ENCODE measurements around the gene ENDOG.
A peak's percentile ranks its signal among the peaks of the same experiment; 100 is the strongest.
"Not testable (repeated sequence)": the region's sequence is repeated elsewhere in the genome, so short reads cannot be mapped to it uniquely, and the experiment has no call there.

The ENDOG gene
- 4.8 to 6.9 reads per million in 2 donors for total RNA-seq

DNA sequence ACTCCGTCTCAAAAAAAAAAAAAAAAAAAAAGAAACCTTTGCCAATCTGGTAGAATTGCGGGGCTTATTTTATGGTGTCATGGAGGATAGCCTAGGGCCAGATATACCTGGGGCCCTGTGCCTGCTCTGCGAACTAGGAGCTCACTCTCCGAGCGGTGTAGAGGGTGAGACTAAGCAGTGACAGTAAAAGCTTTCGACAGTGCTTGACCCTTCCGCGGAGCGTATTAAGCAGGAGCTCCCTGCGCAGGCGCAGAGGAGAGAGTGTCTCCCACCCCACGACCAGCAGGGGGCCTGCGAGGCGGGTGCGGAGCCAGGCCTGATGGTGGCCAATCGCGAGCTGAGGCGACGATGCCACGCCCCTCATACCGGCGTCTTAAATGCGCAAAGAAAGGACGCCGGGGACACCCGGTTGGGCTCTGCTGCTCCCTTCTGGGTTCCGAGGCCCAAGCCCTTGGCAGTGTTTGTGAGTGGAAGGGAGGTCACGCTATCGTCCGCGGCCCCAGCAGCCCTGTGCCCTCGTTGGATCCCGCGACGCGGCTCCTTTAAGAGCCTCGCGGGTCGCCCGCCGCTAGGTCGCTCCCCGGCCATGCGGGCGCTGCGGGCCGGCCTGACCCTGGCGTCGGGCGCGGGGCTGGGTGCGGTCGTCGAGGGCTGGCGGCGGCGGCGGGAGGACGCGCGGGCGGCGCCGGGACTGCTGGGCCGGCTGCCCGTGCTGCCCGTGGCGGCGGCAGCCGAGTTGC lies at the start of gene ENDOG:
ENDOG (plus strand) TSS at position 402 of the 740 bp plus-strand sequence; CDS start at position 587, 185 bp downstream.
- DNase-seq: peak; percentile 93 to 97 (median 95)

DNA sequence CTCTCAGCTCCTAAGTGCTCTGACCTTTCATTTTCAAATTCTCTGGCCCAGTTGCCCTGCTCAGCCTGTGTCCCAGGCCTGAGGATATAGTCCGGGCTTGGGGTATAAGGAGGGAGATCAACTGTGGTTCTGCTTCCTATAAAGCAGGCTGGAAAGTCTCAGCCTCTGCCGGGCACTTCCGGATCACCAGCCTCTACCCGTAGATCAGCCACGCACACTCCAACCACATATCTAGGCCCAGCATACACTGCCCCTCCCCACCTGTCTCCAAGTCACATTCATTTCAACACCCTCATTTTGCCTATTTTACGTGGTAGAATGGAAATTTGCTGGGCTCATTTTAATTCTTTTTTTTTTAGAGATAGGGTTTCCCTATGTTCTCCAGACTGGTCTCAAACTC lies 49.7 kb upstream of the ENDOG start:
- no peak for DNase-seq

DNA sequence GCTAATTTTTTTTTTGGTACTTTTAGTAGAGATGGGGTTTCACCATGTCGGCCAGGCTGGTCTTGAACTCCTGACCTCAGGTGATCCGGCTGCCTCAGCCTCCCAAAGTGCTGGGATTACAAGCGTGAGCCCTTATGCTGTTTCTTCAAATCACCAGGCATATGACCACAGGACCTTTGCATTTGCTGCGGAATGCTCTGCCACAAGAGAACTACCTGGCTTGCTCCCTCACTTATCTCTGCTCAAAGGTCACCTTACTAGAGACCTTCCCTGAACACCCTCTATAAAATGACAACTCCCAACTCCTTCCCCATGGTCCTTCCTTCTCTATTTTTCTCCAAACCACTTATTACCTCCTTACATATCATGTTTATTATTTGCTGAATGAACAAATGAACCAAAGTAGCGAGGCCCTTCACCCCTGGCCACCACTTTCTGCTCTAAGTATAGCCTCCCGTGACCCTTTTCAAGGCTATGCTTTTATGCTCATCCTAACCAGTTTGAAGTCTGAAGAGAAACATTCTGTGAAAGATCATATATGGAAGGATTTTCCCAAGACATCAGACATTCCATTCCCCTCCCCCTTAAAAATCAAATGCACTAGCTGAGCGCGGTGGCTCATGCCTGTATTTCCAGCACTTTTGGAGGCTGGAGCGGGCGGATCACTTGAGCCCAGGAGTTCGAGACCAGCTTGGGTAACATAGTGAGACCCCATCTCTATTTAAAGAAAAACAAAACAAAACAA lies 47.8 kb upstream of the ENDOG start:
- no peak for DNase-seq

DNA sequence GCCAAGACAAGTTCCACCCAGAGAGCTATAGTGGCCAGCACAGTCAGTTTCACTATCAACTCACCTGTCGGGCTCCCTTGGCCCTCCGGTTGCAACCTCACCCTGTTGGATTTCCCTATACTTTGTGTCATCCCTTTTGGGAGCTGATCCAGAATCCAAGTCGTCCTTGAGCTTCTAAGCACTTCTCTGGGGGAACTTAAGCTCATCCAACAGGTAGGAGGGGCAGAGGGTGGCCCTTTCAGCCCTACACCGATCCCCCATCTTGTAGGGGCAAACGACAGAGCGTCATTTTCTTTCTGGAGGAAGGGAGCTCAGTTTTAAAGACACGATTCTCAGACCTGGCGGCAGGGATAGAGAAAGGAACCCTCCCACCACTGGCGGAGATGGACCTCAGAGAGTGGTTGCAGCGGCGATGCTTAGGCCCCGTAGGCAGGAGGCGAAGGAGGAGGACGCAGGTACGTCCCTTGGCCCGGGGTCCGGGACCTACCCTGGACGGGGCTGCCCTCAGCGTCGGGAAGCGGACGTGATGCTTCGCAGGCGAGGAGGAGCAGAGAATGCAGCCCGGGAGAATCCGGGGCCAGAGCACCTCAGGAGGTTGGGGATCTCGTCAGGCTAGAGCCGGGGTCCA lies 47.1 kb upstream of the ENDOG start:
- DNase-seq: peak in 3 of 5 experiments; percentile 9 to 37 (median 9)

DNA sequence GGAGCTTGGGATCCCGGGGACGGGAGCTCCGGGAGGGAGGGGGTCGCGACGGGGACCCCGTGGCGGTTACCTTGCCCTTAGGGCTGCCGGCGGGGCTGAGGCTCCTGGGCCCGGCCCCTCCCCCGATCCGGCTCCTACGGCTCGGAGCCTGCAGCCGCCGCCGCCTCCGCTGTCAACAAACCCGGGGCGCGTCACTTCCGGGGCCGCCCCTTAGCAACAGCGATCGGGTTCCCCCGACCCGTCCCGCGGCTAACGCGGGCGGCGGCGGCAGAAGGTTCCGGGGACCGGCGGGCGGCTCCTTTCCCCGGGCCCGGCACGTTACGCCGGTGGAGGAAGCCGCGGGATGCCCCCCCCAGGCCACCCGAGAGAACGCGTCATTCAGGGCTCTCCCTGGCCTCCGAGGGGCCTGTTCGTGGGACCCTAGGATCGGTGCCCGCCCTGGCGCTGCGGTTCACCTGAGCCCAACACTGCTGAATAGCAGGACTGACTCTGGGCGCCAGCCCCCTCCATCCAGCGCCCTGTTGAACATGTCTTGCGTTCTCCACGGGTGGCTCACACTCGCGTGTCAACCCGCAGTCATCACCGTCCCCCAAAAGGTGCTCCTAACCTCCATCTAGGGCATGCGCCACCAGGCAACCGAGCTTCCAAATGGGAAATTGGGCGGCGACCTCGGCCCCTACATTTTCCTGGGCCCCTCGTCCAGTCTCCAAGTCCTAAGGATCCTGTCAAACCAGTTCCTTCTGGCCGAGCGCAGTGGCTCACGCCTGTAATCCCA lies 46.4 kb upstream of the ENDOG start, which contains the start of gene ZER1:
ZER1 (minus strand) TSS at position 183 of the 775 bp plus-strand sequence. CDS start 16,362 bp downstream, outside the sequence.
- DNase-seq: peak; percentile 84 to 95 (median 89)

DNA sequence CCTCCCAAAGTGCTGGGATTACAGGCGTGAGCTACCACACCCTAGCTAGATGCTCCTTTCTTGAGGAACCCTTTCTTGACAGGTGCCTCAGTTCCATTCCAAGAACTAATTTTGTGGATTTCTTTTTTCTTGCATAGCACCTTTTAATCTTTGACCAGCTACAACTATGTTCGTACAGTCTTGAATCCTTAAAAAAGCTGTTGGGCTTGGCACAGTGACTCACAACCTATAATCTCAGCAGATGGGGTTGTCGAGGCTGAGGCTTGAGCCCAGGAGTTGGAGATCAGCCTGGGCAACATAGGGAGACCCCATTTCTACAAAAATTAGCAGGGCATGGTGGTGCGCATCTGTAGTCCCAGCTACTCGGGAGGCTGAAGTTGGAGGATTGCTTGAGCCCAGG lies 45.3 kb upstream of the ENDOG start:
- DNase-seq: no peak

DNA sequence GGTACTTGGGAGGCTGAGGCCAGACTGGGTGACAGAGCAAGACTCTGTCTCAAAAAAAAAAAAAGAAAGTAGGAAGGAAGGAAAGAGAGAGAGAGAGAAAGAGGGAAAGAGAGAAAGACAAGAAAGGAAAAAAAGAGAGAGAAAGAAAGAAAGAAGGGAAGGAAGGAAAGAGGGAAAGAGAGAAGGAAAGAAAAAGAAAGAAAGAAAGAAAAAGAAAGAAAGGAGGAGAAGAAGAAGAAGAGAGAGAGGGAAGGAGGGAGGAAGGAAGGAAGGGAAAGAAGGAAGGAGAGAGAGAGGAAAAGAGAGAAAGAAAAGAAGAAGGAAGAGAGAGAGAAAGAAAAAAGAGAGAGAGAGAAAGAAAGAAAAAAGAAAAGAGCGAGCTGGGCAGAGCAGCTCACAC lies 43.5 kb upstream of the ENDOG start:
- no peak for DNase-seq

DNA sequence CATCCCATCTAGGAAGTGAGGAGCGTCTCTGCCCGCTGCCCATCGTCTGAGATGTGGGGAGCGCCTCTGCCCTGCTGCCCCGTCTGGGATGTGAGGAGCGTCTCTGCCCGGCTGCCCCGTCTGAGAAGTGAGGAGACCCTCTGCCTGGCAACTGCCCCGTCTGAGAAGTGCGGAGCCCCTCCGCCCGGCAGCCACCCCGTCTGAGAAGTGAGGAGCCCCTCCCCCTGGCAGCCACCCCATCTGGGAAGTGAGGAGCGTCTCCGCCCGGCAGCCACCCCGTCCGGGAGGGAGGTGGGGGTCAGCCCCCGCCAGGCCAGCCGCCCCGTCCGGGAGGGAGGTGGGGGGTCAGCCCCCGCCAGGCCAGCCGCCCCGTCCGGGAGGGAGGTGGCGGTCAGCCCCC lies 38.2 kb upstream of the ENDOG start:
- DNase-seq: not testable (repeated sequence)

DNA sequence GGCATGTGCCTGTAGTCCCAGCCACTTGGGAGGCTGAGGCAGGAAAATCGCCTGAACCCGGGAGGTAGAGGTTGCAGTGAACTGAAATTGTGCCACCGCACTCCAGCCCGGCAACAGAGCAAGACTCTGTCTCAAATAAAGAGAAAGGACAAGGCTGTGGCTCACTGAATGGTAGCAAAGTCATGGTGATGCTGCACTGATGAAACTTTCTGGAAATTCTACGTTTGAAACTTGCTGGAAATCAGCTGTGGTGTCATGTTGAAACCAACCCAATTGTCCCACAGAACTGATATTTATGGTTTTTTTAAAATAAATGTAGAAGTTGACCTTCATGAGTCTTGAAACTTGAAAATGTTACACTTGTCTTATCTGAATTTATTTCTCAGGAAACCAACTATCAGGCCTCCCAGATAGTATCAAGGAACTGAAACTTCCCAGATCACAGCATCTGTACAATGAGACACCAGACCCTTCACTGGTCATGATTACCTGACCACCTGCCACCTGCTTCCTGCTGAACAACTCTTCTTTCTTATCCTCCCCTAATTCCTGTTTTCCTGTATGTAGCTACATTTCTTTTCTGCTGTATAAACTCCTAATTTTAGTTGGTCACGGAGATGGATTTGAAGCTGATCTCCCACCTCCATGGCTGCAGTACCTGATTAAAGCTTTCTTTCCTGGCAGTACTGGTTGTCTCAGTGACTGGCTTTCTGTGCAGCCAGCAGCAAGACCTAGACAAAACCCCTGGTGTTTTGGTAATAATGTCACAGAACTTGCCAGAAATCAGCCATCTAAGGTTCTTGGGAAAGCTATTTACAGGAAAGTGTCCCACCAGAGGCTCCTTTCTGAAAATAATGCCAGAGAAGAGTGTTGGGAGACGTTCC lies 36.9 kb upstream of the ENDOG start:
- no peak for DNase-seq

DNA sequence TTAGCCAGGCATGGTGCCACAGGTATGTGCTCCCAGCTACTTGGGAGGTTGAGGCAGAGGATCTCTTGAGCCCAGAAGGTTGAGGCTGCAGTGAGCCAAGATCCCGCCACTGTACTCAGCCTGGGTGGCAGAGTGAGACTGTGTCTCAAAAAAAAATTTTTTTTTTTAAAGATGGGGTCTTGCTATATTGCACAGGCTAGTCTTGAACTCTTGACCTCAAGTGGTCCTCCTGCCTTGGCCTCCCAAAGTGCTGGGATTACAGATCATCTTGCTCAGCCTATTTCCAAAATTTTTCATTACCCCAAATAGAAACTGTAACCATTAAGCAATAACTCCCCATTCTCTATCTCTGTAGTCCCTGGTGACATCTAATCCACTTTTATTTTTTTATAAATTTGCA lies 35.6 kb upstream of the ENDOG start:
- no peak for DNase-seq

DNA sequence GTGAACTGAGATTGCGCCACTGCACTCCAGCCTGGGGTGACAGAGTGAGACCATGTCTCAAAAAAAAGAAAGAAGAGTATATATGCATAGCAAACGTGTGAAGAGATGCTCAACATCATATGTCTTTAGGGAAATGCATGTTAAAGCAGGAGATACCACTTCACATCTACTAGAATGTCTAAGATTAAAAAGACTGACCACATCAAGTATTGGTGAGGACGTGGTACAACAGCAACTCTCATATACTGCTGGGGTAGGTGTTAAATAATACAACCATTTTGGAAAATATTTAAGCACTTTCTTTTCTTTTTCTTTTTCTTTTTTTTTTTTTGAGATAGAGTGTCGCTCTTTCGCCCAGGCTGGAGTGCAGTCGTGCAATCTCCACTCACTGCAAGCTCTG lies 32.9 kb upstream of the ENDOG start:
- DNase-seq: no peak

DNA sequence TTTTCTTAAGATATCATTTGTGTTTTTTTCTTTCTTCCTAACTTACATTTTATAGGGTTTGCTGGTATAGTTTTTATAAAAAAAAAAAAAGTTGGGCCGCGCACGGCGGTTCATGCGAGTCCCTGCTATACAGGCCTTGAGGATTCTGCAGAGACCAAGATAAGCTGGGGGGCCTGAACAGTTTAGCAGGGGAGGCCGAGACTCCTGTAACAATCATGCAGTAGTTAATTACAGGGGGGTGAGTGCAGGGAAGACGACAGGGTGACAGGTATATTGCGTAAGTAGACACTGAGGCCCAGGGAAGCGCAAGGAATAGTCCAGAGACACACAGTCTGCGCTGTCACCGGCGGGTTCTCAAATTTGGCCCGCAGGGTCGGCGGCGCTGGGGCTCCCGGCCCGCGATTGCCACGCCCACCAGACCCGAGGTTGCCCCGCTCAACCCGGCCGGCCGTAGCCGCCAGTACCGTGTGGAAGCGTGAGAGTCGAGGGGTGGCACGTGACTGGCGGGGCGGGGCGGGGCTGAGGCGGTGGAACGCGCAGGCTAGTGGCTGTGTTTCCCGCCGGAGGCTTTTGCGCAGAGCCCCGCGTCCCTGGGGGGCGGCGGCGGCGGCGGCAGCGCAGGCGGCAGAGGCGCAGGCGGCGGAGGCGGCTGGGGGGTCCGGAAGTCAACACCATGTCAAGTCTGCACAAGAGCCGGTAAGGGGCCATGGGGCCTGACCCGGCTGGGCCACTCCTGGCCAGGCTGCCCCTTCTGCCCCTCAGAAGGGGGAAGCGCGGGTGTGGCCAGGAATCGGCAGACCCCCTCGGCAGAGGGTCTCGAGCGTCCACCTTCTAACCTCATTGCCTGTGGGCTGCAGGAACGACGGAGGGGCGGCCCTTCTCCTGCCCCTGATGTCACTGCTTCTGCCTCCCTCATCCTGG lies 31.4 kb upstream of the ENDOG start, which contains the start of gene TBC1D13:
TBC1D13 (plus strand) TSS at position 573 of the 921 bp plus-strand sequence; CDS start at position 674, 101 bp downstream.
- peak; percentile 83 to 93 (median 88) for DNase-seq

DNA sequence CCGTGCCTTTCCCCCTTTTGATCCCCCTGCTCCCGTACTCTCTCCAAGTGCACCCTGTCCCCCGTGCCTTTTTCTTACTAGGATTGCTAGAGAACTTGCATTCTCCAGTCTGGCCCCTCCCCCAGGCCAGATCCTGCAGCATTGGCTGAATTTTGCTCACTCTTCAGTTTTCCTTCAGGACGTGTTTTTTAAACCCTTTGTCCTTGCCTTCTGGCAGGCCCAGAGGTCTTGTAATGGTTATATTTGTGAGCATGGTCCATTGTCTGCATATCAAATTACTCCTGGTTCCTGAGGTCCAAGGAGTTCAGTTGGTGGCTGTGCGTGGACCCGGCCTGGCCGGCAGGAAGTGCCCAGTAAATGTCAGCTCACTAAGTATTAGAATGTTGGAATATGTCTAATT lies 30.6 kb upstream of the ENDOG start:
- DNase-seq: no peak

DNA sequence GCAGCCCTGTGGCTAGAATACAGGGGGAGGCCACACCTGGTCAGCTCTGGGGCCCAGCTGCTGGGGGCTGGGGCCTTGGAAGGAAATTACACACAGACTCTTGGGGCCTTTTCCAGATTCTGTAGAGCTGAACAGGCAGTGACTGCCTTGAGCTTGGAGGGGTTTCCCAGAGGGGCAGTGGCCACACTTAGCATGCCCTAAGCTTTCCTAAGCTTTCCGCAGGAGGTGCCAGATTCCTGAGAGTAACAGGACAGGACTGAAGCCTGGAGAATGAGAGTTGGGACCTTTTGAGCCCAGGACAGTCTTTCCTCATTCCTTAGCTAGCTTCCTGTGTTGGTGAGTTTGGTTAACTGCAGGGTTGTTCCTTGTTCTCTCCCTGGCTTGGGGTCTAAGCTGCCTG lies 29.9 kb upstream of the ENDOG start:
- no peak for DNase-seq

DNA sequence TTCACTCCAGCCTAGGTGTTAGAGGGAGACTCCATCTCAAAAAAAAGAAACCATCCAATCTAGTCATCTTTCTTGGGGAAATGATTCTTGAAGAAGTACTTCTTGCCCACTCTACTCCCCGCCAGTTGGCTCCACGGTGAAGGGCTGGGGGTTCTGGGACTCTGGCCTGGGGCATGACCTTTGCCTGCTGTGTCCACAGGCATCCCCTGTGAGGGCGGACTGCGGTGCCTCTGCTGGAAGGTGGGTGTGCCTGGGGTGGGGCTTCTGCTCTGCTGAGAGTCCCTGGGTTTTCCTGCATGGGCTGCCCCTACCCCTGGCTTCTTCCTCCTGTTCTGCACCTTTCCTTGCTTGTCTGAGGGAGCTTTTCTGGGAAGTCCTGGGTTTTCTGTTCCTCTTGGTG lies 27.8 kb upstream of the ENDOG start:
- DNase-seq: no peak

DNA sequence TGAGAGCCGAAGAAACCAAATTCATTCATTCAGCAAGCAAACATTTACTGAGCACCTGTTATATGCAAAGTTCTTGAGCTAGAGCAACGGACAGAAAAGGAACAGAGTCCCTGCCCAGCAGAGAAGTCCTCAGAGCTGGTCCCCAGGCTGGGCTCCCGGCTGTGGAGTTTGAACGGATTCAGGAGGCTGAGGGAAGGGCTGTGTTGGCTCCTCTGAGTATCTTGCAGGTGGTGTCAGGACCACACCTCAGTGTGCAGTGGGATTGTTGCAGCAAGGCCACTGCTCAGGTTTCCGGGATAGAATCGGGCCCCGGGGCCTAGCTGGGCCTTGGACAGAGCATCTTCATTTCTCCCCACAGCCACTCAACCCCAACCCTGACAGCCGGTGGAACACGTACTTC lies 26.2 kb upstream of the ENDOG start:
- no peak for DNase-seq

DNA sequence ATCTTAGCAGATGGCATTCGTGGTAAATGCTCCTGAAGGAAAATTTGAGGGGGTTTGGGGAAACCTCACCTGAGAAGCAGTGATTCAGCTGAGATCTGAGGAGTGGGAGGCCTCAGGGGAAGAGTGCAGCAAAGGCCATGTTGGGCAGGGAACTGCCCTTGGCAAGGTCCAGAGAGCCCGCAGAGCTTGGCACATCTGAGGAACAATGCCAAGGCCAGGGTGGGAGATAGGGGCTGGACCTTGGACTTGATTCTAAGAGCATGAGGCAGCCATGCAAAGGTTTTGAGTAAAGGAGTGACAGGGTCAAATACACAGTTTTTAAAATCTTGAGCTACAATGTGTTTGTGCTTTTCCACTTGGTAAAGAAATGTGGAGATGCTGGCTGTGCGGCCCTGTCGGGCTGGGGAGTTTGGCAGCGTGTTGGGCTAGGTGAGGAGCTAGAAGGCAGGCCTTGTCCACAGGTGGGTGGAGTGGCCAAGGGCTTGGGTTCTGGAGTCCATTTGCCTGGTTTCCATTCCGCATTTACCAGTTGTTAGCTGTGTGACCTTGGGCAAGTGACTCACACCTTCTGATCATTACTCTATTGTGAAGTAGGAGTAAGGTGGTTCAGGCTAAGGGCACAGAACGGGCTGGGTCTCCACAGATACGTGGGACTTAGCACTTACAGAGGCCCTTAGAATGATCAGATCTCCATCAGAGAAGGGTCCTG lies 25.2 kb upstream of the ENDOG start:
- no peak for DNase-seq

DNA sequence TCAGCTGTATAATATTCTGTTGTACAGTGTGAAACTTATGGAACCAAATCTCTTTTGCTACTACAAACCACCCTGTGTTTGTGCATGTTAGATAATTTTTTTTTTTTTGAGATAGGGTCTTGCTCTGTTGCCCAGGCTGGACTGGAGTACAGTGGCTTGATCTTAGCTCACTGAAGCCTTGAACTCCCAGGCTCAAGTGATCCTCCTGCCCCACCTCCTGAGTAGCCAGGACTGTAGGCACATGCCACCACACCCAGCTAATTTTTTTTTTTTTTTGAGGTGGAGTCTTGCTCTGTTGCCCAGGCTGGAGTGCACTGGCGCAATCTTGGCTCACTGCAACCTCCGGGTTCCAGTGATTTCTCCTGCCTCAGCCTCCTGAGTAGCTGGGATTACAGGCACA lies 23.3 kb upstream of the ENDOG start:
- DNase-seq: not testable (repeated sequence)

DNA sequence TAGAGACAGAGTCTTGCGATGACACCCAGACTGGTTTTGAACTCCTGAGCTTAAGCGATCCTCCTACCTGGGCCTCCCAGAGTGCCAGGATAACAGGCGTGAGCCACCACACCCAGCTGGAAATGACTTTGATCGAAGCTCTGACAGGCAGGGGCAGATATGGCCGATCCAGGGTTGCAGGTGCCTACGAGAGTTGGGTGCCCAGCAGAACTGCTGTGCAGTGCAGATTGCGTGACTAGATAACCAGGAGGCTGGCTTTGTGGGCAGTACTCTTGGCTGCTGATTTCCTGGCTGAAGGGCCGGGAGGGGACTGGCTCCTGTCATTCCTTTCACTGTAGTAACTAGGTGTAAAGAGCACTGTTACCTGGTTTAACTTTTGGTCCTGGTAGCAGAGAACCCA lies 19.4 kb upstream of the ENDOG start:
- DNase-seq: peak in 1 of 5 experiments; percentile 37

DNA sequence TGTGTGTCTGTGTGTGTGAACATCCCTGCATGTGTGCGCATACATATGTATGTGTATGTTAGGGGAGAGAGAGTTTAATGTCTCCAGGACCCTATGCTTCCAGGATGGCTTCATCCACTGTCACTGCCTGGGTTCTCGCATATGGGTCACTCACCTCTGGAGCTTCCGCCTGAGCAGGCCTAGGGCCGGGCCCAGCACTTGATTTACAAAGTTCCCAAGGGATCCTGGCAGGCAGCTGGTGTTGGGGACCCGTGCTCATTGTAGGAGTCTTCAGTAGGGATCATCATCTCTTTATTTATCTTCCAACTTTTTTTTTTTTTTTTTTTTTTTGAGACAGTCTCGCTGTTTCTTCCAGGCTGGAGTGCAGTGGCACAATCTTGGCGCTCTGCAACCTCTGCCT lies 18.2 kb upstream of the ENDOG start:
- no peak for DNase-seq

All from T-helper 2 cell (primary cell).